Activated B cell treated with CpG ODN at 0.5 μM for 24 hours (primary cell): Measurements from ENCODE around the gene KIAA1549. TPM values are rescaled to one million over a fixed set of nuclear protein-coding genes. Genes with fewer than 3 reads are reported as not detected.

ENCODE experiments used
- ATAC-seq: fragments of 200-7000 bp; cut with Tn5 transposase; one replicate; pipeline ENCODE4 v1.10.0; 2021; ENCODE audit warnings: low read depth, mild to moderate bottlenecking, moderate library complexity
- CTCF ChIA-PET: fragments of 350-600 bp; sonication (Branson Sonifier 250); formaldehyde crosslinking; loops from one replicate; lab custom pipeline; 2021; ENCODE audit warnings: antibody characterized with exemption; lab: Charles Lee
- POLR2A ChIA-PET: fragments of 350-600 bp; sonication (Branson Sonifier 250); formaldehyde crosslinking; loops from one replicate; lab custom pipeline; 2021; ENCODE audit warnings: antibody characterized with exemption; lab: Charles Lee
- DNase-seq: peaks from one replicate; pipeline ENCODE4 v3.0.0; 2022
- H3K27ac Mint-ChIP-seq: one replicate; pipeline ENCODE4 v1.8.0; 2020; ENCODE audit warnings: mixed read lengths
- H3K27me3 Mint-ChIP-seq: one replicate; pipeline ENCODE4 v1.8.0; 2021; ENCODE audit warnings: mixed read lengths
- H3K36me3 Mint-ChIP-seq: one replicate; pipeline ENCODE4 v1.8.0; 2021; ENCODE audit warnings: low read depth, mixed read lengths
- H3K4me1 Mint-ChIP-seq: one replicate; pipeline ENCODE4 v1.8.0; 2021; ENCODE audit warnings: mixed read lengths
- H3K4me3 Mint-ChIP-seq: one replicate; pipeline ENCODE4 v1.8.0; 2020; ENCODE audit warnings: mild to moderate bottlenecking, mixed read lengths
- H3K9me3 Mint-ChIP-seq: one replicate; pipeline ENCODE4 v1.8.0; 2020; ENCODE audit warnings: mixed read lengths
- intact Hi-C: fragments of 100-400 bp; cut with micrococcal nuclease; formaldehyde crosslinking; loops from one replicate; pipeline ENCODE4 v1.15.1; 2024
- total RNA-seq: library from RNA; stranded (reverse); gene quantifications from 2 replicates; pipeline ENCODE4 v1.2.3, GENCODE V29; 2022
- TF ChIP-seq, protein P1 (sequence below): fragments of 200-600 bp; IDR thresholded peaks from one replicate; pipeline ENCODE4 v1.8.0; 2022; ENCODE audit warnings: antibody characterized with exemption, mild to moderate bottlenecking

KIAA1549 gene
- total RNA-seq, 1 donor from 2014 or later = 0.42 TPM

GRCh38 chr7:138895679-138896078 is 85.5 kb downstream of the KIAA1549 start:
- Mint-ChIP-seq H3K27me3 (peaks cover 14% of the 10 kb centered on the region), H3K4me3 (no peak overlapping the region), H3K27ac (no peak overlapping the region), H3K4me1 (no peaks in the 10 kb centered on the region), H3K36me3 (no peaks in the 10 kb centered on the region), H3K9me3 (no peaks in the 10 kb centered on the region)
- ChIA-PET CTCF (no interaction called here), POLR2A (no interaction called here)
- ATAC-seq (no peak), DNase-seq (no peak)
- TF ChIP-seq, protein P1, sequence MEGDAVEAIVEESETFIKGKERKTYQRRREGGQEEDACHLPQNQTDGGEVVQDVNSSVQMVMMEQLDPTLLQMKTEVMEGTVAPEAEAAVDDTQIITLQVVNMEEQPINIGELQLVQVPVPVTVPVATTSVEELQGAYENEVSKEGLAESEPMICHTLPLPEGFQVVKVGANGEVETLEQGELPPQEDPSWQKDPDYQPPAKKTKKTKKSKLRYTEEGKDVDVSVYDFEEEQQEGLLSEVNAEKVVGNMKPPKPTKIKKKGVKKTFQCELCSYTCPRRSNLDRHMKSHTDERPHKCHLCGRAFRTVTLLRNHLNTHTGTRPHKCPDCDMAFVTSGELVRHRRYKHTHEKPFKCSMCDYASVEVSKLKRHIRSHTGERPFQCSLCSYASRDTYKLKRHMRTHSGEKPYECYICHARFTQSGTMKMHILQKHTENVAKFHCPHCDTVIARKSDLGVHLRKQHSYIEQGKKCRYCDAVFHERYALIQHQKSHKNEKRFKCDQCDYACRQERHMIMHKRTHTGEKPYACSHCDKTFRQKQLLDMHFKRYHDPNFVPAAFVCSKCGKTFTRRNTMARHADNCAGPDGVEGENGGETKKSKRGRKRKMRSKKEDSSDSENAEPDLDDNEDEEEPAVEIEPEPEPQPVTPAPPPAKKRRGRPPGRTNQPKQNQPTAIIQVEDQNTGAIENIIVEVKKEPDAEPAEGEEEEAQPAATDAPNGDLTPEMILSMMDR = no peak
- intact Hi-C loops = no loop called here

DNA sequence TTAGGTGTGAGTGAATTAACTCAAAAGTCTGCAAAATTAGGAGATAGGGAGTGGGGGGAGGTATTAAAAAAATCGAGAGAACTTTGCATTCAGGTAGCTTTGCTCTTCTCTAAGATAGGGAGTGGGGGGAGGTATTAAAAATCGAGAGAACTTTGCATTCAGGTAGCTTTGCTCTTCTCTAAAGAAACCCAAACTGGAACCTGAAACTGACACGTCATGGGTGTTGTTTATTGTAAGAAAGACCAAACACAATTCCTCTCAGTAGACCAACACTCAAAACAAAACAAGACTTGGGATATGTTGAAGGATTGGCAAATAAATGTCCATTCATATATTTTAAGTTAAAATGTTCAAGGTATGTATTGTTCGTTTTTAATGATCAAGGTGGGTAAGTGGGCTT is 87.9 kb downstream of the KIAA1549 start:
- ChIA-PET POLR2A (no interaction called here), CTCF (no interaction called here)
- Mint-ChIP-seq H3K36me3 (no peaks in the 10 kb centered on the region), H3K27me3 (peaks cover 10% of the 10 kb centered on the region), H3K4me3 (no peak overlapping the region), H3K27ac (no peak overlapping the region), H3K4me1 (no peaks in the 10 kb centered on the region), H3K9me3 (no peaks in the 10 kb centered on the region)
- intact Hi-C loops = no loop called here
- TF ChIP-seq, protein P1 = no peak
- DNase-seq = no peak
- no peak for ATAC-seq

DNA sequence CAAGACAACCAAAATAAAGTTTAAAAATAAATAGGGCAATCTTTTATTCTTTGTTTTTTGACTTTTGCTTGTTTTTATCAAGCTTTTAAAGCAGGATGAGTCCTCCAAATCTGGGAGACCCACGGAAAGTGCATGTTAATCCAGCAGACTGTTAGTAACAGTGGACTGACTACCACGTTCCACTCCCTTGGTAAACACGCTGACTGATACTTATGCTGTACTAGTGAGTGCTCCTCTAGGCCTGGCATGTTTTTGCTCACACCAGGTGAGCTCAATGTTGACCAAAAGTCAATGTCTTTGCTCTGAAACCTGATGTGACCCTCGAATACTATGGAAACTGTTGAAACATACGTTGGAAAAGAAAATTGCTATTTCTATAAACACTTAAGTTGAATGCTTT is 88.4 kb downstream of the KIAA1549 start:
- no peak for ATAC-seq
- Mint-ChIP-seq H3K27ac (no peak overlapping the region), H3K27me3 (peaks cover 10% of the 10 kb centered on the region), H3K9me3 (no peaks in the 10 kb centered on the region), H3K4me1 (no peaks in the 10 kb centered on the region), H3K36me3 (no peaks in the 10 kb centered on the region), H3K4me3 (no peak overlapping the region)
- DNase-seq = no peak
- ChIA-PET POLR2A (no interaction called here), CTCF (no interaction called here)
- TF ChIP-seq, protein P1 = no peak
- intact Hi-C loops = no loop called here

GRCh38 chr7:138892006-138892630 is 89.1 kb downstream of the KIAA1549 start:
- H3K9me3 Mint-ChIP-seq = no peaks in the 10 kb centered on the region
- ATAC-seq (no peak), DNase-seq (no peak)
- H3K27ac Mint-ChIP-seq = no peak overlapping the region
- POLR2A ChIA-PET = no interaction called here
- CTCF ChIA-PET = no interaction called here
- H3K36me3 Mint-ChIP-seq = no peaks in the 10 kb centered on the region
- intact Hi-C loops = no loop called here
- H3K4me3 Mint-ChIP-seq = no peak overlapping the region
- peaks cover 6% of the 10 kb centered on the region for H3K27me3 Mint-ChIP-seq
- TF ChIP-seq, protein P1 = no peak
- H3K4me1 Mint-ChIP-seq = no peaks in the 10 kb centered on the region

DNA sequence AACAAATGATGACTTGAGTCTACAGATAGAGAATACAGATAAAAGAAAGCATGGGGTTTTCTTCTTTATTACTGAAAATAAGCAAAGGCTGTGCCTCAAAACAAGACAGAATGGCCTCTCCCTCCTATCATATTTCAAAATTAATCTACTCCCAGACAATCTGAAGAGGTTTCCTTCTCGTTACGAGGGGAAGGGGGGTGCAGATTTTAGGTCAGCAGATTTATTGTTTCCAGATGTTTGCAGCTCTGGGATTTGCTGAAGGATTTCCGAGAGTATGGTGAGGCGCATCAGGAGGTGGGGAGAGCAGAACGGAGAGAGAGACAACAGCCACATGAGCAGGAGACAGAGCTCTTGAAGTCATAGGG is 89.8 kb downstream of the KIAA1549 start:
- peaks cover 2% of the 10 kb centered on the region for H3K4me1 Mint-ChIP-seq
- H3K36me3 Mint-ChIP-seq = no peaks in the 10 kb centered on the region
- ATAC-seq = no peak
- no peak overlapping the region for H3K27ac Mint-ChIP-seq
- H3K27me3 Mint-ChIP-seq = peaks cover 5% of the 10 kb centered on the region
- intact Hi-C loops = no loop called here
- CTCF ChIA-PET = no interaction called here
- DNase-seq = no peak
- no peaks in the 10 kb centered on the region for H3K9me3 Mint-ChIP-seq
- no peak overlapping the region for H3K4me3 Mint-ChIP-seq
- POLR2A ChIA-PET = no interaction called here
- TF ChIP-seq, protein P1 = no peak
